ENCODE measurements around the gene ABCC5.

The ABCC5 gene

GRCh38 chr3:183958226-183958625 is 59.5 kb downstream of the ABCC5 start:
- no peak overlapping the region for H3K4me3 ChIP-seq (ENCODE audit: low read depth, low read length)
- TF ChIP-seq, protein P1, sequence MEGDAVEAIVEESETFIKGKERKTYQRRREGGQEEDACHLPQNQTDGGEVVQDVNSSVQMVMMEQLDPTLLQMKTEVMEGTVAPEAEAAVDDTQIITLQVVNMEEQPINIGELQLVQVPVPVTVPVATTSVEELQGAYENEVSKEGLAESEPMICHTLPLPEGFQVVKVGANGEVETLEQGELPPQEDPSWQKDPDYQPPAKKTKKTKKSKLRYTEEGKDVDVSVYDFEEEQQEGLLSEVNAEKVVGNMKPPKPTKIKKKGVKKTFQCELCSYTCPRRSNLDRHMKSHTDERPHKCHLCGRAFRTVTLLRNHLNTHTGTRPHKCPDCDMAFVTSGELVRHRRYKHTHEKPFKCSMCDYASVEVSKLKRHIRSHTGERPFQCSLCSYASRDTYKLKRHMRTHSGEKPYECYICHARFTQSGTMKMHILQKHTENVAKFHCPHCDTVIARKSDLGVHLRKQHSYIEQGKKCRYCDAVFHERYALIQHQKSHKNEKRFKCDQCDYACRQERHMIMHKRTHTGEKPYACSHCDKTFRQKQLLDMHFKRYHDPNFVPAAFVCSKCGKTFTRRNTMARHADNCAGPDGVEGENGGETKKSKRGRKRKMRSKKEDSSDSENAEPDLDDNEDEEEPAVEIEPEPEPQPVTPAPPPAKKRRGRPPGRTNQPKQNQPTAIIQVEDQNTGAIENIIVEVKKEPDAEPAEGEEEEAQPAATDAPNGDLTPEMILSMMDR (conservative IDR thresholded peaks at IDR 0.05; ENCODE audit: low read depth, low read length) = no peak

GRCh38 chr3:183954875-183955274 is 62.8 kb downstream of the ABCC5 start:
- TF ChIP-seq, protein P1 (conservative IDR thresholded peaks at IDR 0.05; ENCODE audit: low read depth, low read length) = no peak
- no peak overlapping the region for H3K4me3 ChIP-seq (ENCODE audit: low read depth, low read length)
- DNase-seq (ENCODE audit: low read depth) = no peak

More at GRCh38 chr3:183958226-183958625, 59.5 kb downstream of the ABCC5 start:
- no peak for DNase-seq (ENCODE audit: low read depth)

DNA sequence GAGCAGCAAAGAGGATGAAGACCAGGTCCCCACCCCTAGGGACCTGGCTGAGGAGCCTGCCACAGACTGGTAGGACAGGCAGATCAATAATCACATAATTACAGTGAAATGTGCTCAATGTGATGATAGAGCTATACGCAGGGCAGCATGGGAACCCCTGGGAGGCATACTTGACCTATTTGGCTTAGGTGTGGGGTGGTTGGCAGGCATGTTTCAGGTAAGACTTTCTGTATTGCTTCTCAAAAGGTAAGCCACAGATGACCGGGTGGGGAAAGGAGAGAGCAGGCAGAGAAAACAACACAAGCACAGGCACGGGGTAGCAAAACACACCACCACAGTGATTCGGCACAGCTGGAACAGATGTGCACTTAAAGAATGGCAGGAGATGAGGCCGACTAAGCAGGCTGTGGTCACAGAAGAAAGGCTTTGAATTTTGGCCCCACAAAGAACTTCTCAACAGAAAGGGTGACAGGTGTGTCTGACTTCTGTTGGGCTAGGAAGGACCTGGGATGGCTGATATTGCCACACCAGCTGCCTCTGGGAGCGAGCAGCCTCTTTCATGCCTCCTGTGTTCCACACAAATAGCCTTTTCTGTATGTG is 64.1 kb downstream of the ABCC5 start:
- TF ChIP-seq, protein P1 (conservative IDR thresholded peaks at IDR 0.05; ENCODE audit: low read depth, low read length) = no peak
- no peak for DNase-seq (ENCODE audit: low read depth)
- H3K4me3 ChIP-seq (ENCODE audit: low read depth, low read length) = no peak overlapping the region

DNA sequence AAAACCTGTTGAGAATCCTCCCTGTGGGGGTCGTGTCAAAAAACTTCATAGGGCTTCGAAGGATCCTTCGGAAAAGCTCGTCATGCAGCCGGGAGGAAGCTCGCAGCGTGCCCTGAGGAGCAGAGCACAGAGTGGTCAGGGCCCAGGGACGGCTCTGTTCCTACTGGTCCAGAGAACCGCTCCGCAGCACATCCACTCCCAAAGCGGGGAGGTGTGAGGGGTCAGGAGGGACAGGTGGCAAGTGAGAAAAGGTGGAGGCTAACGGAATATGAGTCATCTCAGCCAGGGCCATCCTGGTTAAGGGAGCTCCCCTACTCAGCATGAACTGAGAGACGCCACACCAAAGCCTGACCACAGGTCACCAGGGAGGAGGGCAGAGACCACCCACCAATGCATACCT is 66.2 kb downstream of the ABCC5 start:
- TF ChIP-seq, protein P1 (conservative IDR thresholded peaks at IDR 0.05; ENCODE audit: low read depth, low read length) = no peak
- no peak overlapping the region for H3K4me3 ChIP-seq (ENCODE audit: low read depth, low read length)
- DNase-seq (ENCODE audit: low read depth) = no peak

- TF ChIP-seq, protein P1 (conservative IDR thresholded peaks at IDR 0.05; ENCODE audit: low read depth, low read length) = no peak
- DNase-seq (ENCODE audit: low read depth) = no peak
- H3K4me3 ChIP-seq (ENCODE audit: low read depth, low read length) = no peak overlapping the region
Measured at GRCh38 chr3:183949690-183950089, 68.0 kb downstream of the ABCC5 start.

- TF ChIP-seq, protein P1 (conservative IDR thresholded peaks at IDR 0.05; ENCODE audit: low read depth, low read length) = no peak
- H3K4me3 ChIP-seq (ENCODE audit: low read depth, low read length) = no peak overlapping the region
- no peak for DNase-seq (ENCODE audit: low read depth)
Measured at GRCh38 chr3:183946037-183946436, 71.6 kb downstream of the ABCC5 start.

- DNase-seq (ENCODE audit: low read depth) = no peak
- TF ChIP-seq, protein P1 (conservative IDR thresholded peaks at IDR 0.05; ENCODE audit: low read depth, low read length) = no peak
- no peak overlapping the region for H3K4me3 ChIP-seq (ENCODE audit: low read depth, low read length)
Measured at GRCh38 chr3:183944775-183945174, 72.9 kb downstream of the ABCC5 start.
